GM21723 (cell line): ENCODE results near the gene TMEM72.

Experiments
- ATAC-seq: cut with Tn5 transposase; IDR thresholded peaks from one replicate; pipeline ENCODE4 v1.9.1; 2021; ENCODE audit warnings: mild to moderate bottlenecking, moderate library complexity; ENCODE audit not compliant: unreplicated experiment

The TMEM72 gene

DNA sequence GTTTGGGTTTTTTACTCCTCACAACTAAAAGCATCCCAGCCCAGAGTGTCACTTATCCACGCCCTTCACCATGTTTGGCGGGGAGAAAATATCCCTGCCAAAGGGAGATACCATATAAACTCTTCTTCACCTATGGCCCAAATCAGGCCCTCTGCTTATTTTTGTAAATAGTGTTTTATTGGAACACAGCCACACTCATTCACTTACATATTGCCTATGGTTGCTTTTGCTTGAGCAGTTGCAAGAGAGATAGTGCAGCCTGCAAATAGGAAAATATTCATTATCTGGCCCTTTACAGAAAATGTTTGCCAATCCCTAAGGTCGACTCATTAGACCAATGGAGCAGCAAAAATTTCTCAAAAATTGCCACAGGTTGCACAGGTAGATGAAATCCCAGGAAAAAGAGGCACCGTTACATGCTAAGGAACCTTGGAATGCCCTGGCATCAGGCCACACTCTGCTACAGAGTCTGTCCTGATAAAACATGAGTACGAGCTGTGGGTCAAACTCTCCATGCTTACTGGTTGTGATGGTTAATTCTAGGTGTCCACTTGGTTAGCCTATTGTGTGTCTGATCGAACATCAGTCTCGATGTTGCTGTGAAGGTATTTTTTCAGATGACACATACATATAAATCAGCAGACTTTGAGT lies 40.6 kb downstream of the TMEM72 start:
- no peak for ATAC-seq

- ATAC-seq, result no peak
Measured at GRCh38 chr10:44952779-44953231, 41.7 kb downstream of the TMEM72 start.

DNA sequence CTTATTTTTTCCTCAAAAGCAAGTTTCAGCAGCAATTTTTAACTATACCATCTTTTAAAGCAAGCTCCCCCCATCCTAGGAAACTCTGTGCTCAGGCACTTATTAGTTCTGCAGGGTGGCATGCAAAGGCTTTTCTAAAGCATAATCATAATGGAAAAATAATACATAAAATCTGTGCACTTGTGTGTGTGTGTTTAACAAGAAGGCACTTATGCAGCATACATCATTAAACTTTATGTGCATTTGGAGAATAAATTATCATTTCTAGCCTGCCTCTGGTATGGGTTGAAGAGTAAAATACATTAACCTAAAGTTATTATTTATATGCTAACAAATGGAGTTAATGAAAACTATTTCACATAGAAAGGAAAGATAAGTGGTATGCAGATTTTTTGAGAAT lies 42.9 kb downstream of the TMEM72 start:
- ATAC-seq, result no peak

DNA sequence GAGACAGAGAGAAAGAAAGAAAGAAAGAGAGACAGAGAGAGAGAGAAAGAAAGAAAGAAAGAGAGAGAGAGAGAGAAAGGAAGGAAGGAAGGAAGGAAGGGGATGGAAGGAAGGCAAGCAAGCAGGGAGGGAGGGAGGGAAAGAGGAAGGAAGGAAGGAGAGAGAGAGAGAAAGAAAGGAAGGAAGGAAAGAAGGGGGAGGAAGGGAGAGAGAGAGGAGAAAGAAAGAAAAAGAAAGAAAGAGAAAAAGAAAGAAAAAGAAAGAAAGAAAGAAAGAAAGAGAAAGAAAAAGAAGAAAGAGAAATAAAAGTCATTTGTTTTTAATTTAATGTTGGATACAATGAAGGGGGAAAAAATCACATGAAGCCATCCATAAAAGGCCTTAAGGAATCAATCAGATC lies 43.8 kb downstream of the TMEM72 start:
- no peak for ATAC-seq

- ATAC-seq, result no peak
Measured at GRCh38 chr10:44955413-44956070, 44.4 kb downstream of the TMEM72 start.

DNA sequence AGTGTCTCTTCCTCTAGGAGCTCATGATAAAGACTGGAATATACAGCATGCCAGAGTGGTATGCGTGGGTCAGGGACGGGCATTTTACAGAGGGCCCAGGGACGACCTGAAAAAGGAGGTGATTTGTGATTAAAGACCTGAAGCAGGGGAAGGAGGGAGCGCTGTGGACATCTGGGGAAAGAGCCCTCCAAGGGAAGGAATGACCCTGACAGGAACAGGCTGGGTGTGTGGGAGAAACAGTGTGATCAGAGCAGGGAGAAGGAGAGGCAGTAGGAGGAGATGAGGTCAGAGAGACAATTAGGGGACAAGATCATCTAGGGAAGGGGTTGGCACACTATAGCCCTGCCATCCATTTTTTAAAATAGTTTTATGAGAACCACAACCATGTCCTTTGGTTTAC lies 45.1 kb downstream of the TMEM72 start:
- ATAC-seq, result no peak

DNA sequence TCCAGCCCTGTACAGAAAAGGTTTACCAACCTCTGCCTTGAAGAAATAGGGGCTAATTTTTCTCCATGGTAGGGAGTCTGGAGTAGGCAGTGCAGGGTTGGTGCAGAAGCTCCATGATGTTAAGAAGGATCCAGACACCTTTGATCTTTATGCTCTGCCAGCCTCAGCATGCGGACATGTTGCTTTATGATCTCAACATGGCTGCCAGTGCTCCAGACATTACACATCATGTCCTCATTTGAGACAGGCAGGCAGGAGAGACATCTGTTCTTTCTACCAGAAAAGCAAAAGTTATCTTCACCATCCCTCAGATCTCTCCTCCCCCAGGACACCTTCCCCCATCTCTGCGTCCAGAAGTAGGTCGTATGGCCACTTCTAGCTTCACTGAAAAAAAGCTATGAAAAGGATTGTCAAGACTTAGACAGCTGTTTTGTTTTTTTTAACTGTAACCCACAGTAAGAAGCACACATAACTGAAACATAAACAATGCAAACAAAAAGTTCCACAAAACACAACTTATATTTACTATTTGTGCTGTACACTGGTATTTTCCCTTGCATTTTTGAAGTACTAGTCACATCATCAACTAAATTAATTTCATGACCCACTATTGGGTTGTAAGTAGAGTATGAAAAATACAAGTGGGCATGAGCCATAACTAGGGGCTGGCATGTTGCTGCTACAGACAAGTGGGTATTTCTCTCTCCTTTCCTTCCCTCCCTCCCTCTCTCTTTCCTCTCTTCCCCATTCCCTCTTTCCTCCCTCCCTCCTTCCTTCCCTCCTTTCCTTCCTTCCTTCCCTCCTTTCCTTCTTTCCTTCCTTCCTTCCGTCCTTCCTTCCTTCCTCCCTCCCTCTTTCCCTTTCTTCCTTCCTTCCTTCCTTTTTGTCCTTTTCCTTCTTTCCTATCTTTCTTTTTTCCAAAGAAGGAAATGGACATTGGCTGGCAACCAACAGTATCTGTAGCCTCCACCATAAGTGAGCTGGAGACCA lies 45.9 kb downstream of the TMEM72 start:
- ATAC-seq, result no peak

- no peak for ATAC-seq
Measured at GRCh38 chr10:44958196-44958897, 47.2 kb downstream of the TMEM72 start.

- no peak for ATAC-seq
Measured at GRCh38 chr10:44958898-44959246, 47.7 kb downstream of the TMEM72 start.

- ATAC-seq, result peak; percentile 92
Measured at GRCh38 chr10:44959247-44960087, 48.3 kb downstream of the TMEM72 start, which contains the start of gene RASSF4. Gene RASSF4, plus strand, starts transcription at chr10:44959802. Its CDS starts 10,401 bp downstream, at chr10:44970203.

DNA sequence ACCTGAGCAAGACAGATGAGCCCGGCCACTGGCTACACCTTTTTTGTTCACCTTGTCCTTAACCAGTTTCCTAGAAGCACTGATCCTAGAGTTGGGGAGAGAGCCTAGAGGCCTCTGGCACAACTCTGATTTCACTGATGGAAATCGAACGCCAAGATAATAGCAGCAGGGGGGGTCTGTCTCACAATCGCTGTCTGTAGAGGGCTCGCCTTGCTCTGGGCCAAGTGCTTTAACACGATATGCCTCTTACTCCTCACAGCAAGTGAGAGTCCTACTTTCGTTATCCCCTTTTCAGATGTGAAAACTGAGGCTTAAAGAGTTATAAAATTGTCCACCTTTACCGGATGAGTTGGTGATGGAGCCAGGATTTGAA lies 48.9 kb downstream of the TMEM72 start:
- no peak for ATAC-seq

DNA sequence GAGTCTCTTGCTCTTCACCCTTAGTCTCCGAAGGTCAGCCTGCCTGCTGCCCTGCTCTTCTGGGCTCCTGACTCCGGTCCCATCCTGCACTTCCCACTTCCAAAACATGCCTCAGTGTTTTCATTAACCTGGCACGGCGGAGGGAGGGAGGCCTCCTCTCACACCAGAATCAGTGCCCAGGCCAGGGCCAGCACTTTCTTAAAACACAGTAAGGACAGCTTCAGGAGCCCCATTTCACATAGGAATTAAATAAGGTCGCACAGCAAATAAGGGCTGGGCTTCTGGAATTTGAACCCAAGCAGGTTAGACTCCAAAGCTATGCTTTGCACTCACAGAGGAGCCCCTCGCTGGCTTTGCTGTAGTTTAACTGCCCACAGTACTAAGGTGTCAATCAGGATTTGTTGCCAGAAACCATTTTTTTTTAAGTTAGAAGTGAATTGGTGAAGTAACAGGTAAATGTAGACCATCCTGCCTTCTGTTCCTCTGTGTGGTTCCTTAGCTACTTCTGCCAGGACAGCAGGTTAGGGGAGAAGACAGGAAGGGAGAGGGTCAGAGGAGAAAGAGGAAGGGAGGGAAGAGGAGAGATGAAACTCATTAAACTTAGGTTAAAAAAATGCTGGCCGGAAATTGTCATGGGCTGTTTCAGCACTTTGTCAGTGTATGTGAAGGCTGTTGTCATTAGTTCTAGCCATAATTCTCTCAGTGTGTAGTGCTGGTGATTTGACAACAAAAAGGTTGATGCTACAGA lies 49.5 kb downstream of the TMEM72 start:
- no peak for ATAC-seq

DNA sequence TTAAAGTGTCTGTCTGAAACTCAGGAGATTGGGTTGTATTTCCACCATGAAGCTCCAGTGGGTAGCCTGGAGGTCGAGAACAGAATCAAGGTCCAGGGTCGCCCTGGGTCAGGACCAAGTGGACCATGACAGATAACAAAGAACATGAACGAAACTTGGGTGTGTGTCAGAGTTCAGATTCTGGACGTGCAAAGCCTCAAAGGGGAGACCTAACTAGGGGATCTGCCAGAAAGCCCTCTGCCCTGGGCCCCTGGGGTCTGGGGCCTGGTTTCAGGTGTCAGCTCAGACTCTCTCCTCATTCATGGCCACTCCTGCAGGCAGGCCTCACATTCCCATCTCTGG lies 50.1 kb downstream of the TMEM72 start:
- ATAC-seq, result no peak

GRCh38 chr10:44961931-44962750 lies 51.0 kb downstream of the TMEM72 start:
- no peak for ATAC-seq

DNA sequence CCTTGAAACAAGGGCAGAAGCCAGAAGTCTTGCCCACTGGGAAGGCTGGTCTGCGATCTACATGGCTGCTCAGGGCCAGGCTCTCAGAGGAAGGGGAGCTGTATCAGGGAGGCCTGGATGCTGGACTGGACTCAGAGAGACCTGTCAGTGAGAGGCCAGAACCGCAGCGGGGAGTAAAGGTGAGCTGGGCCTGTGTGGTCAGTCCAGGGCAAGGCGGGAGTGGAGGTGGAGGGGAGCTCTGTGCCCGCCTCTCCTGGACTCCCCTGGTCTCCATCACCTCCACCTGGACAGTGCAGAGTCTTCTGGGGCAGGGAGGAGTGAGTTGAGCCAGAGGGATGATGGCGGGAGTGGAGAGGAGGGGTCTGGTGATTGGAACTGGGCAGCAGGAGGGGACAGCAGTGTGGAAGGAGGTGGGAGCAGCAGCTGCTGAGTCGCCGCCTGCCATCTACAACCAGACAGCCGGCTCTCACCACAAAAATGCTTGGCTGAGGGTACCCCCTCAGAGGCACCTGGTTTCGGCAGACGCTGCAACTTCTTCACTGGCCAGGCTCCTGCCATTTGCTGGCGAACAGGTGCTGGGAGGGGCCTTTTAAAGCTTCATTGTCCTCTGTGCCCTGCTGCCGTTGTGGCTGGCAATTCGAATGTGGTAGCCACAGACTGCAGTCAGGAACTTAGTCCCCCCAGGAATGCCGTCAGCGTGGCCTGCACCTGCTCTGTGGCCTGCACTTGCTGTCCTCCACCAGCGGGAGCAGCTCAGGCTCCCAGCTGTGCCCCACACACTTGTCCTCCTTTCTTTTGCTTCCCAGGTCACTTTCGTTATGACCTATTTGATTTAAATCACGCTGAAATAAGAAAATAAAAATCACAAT lies 52.0 kb downstream of the TMEM72 start:
- ATAC-seq, result peak; percentile 24

DNA sequence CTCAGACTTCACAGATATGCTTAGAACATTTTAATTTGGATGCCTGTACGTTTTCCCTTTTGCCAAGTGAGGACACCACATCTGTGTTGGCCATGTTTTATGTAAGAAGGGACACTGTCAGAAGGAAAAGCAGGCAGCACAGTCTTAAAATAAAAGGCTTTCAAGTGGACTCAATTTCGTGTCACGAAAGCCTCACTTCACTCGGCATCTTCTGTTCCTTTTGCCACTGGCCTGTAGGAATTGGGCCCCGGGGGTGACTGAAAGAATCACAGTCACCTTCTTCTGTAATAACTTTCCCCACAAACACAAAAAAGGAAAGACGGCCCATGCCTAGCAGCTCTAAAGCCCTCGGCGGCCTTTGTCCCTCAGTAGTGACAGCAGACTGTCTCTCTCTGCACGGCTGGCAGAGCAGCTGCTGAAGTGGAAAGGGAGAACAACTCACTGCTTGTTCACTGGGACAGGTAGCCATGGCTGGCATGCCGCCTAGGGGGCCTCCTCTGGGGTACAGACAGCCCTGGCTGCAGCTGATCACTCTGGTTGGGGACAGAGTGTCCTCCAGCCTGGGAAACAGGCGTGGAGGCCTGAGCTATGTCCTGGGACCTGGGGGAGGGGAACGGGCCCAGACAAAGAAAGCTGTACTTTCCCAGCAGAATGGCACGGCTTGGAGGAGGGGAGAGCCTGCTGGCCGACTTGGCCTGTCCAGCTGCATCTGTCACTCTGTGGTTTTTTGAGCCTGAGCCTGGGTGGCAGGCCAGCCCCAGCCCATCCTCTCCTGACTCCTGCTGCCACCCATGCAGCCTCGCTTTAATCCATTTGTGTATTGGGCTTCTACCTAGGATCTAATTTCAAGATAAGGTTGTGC lies 52.9 kb downstream of the TMEM72 start:
- no peak for ATAC-seq

DNA sequence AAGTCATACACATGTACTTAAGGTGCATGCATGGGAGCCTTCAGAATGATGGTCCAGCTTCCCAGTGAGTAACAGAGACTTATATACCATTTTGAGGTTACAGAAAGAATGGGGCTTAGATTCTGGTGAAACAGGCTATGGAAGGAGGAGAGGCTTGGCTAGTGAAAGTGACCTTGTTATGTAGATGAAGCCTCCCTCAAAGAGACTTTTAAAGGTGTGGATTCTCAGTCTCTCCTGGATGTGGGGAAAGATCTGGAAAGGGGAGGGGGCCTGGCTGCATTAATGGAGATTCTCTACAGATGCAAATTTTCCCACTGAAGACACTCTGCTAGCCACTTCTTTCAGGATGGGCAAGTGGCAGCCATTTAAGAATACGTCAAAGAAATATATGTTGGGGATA lies 54.0 kb downstream of the TMEM72 start:
- no peak for ATAC-seq
